Retinal pigment epithelial cell (primary cell): Measurements from ENCODE around the gene ZNF500.
A peak's percentile ranks its signal among the peaks of the same experiment; 100 is the strongest.

Experiments
- DNase-seq: peaks from one replicate; pipeline ENCODE4 v3.0.0-alpha.2; 2010; ENCODE audit warnings: low read depth
- H3K4me3 ChIP-seq: 2 replicates; pipeline ENCODE4 v1.5.1; 2011; ENCODE audit warnings: mild to moderate bottlenecking, low read length, control low read depth, moderate library complexity
- CTCF ChIP-seq: conservative IDR thresholded peaks from 2 replicates; pipeline ENCODE4 v1.5.1; 2011; ENCODE audit warnings: low read depth, low read length, control low read depth, inconsistent platforms

The ZNF500 gene

GRCh38 chr16:4766875-4767628 lies at the start of gene ZNF500:
Gene ZNF500 (minus strand): TSS chr16:4767162. CDS start chr16:4765978, 1,184 bp downstream.
- TF ChIP-seq CTCF = no peak

GRCh38 chr16:4814542-4815173 lies 47.7 kb upstream of the ZNF500 start:
- no peak for TF ChIP-seq CTCF
- DNase-seq = no peak
- no peak overlapping the region for H3K4me3 ChIP-seq

More at GRCh38 chr16:4766875-4767628, at the start of gene ZNF500:
- H3K4me3 ChIP-seq = peak within 1 kb of the TSS; percentile 85
- DNase-seq = peak; percentile 86

- TF ChIP-seq CTCF = no peak
- DNase-seq = no peak
- no peak overlapping the region for H3K4me3 ChIP-seq
Observed at GRCh38 chr16:4814046-4814445, 47.1 kb upstream of the ZNF500 start.

GRCh38 chr16:4813251-4814003 lies 46.5 kb upstream of the ZNF500 start:
- no peak for DNase-seq
- no peak overlapping the region for H3K4me3 ChIP-seq
- TF ChIP-seq CTCF = no peak

GRCh38 chr16:4811773-4812172 lies 44.8 kb upstream of the ZNF500 start:
- no peak for DNase-seq
- TF ChIP-seq CTCF = no peak
- no peak overlapping the region for H3K4me3 ChIP-seq

- DNase-seq = no peak
- TF ChIP-seq CTCF = no peak
- H3K4me3 ChIP-seq = no peak overlapping the region
Observed at GRCh38 chr16:4811242-4811641, 44.3 kb upstream of the ZNF500 start.
